Bronchial epithelial cell (primary cell): ENCODE data around the gene ZNF804B. TPM values are rescaled to one million over a fixed set of nuclear protein-coding genes. Genes with fewer than 3 reads are reported as not detected.

Experiments
- DNase-seq: peaks from one replicate; pipeline ENCODE4 v3.0.0-alpha.2; 2010; ENCODE audit warnings: low read depth
- FAIRE-seq: peaks from 2 replicates; lab custom pipeline; 2011; peaks lifted over from hg19 to GRCh38; lab: Jason Lieb, UNC
- H3K27me3 ChIP-seq: 2 replicates; pipeline ENCODE4 v1.5.1; 2011; ENCODE audit warnings: low read length; ENCODE audit not compliant: control insufficient read depth, insufficient read depth
- H3K36me3 ChIP-seq: 2 replicates; pipeline ENCODE4 v1.5.1; 2011; ENCODE audit warnings: low read length; ENCODE audit not compliant: control insufficient read depth, insufficient read depth
- H3K4me3 ChIP-seq: 2 replicates; pipeline ENCODE4 v1.5.1; 2011; ENCODE audit warnings: mild to moderate bottlenecking, low read depth, low read length, control low read depth
- total RNA-seq: library from RNA; depleted of rRNA; stranded (reverse); fragments of >200 nt; gene quantifications from 2 replicates; pipeline ENCODE4 v1.2.1, GENCODE V29; 2014
- TF ChIP-seq, protein P1 (sequence below): IDR thresholded peaks from 2 replicates; pipeline ENCODE4 v1.5.1; 2011; ENCODE audit warnings: mild to moderate bottlenecking, moderate library complexity, low read length, control low read depth, inconsistent platforms; ENCODE audit not compliant: insufficient read depth, severe bottlenecking

The ZNF804B gene
- total RNA-seq, 1 donor from 2014 or later, result not detected

- TF ChIP-seq, protein P1, sequence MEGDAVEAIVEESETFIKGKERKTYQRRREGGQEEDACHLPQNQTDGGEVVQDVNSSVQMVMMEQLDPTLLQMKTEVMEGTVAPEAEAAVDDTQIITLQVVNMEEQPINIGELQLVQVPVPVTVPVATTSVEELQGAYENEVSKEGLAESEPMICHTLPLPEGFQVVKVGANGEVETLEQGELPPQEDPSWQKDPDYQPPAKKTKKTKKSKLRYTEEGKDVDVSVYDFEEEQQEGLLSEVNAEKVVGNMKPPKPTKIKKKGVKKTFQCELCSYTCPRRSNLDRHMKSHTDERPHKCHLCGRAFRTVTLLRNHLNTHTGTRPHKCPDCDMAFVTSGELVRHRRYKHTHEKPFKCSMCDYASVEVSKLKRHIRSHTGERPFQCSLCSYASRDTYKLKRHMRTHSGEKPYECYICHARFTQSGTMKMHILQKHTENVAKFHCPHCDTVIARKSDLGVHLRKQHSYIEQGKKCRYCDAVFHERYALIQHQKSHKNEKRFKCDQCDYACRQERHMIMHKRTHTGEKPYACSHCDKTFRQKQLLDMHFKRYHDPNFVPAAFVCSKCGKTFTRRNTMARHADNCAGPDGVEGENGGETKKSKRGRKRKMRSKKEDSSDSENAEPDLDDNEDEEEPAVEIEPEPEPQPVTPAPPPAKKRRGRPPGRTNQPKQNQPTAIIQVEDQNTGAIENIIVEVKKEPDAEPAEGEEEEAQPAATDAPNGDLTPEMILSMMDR, result no peak
- Histone ChIP-seq H3K27me3 (peaks cover 17% of the 10 kb centered on the region), H3K36me3 (no peaks in the 10 kb centered on the region), H3K4me3 (no peak overlapping the region)
- no peak for DNase-seq
- FAIRE-seq, result no peak
These were observed 2.1 kb upstream of the ZNF804B start for GRCh38 chr7:88757371-88757770.

DNA sequence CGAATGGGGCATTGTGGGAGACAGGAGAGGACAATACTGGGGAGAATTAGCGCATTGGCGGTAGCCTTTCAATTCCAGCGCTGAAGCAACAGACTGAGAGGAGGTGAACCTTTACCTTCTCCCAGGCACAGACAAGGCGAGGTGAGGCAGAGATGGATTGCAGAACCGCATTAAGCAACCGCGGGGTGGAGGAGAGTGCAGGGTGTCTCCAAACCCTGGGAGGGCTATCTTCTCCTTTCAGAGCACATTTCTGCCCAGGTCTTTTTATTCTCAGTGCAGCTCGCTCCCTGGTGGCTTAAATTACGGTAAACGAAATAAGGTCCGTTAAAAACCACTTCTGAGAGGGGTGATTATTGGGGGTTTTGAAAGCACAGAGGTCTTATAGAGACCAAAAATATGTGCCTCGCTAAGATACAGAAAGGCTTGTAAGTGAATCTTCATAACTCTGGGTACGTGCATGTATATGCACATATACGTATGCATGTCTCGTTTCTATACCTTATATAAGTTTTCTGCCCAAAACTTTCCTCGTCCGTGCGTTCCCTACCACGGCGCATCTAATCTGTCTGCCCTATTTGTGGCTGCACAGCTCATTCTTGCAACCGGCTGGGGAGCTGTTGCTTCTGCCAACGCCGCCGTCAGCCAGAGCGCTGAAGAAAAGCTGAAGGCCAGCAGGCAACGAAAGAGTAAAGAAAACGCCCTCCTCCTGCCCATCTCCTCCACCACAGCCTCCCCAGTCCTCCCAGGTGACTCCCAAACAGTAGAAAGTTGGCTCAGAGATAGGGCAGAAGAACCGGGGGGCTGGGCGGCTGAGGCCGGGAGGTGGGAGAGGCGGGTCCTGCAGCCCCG, 895 bp upstream of the ZNF804B start:
- H3K36me3 ChIP-seq, result no peaks in the 10 kb centered on the region
- FAIRE-seq (no peak), DNase-seq (no peak)
- peaks cover 17% of the 10 kb centered on the region for H3K27me3 ChIP-seq
- TF ChIP-seq, protein P1, result no peak
- H3K4me3 ChIP-seq, result no peak overlapping the region

- Histone ChIP-seq H3K27me3 (peaks cover 17% of the 10 kb centered on the region), H3K36me3 (no peaks in the 10 kb centered on the region), H3K4me3 (no peak overlapping the region)
- TF ChIP-seq, protein P1, result no peak
- FAIRE-seq (no peak), DNase-seq (no peak)
These were observed 626 bp downstream of the ZNF804B start for GRCh38 chr7:88760136-88760515.

- H3K36me3 ChIP-seq, result no peaks in the 10 kb centered on the region
- DNase-seq (no peak), FAIRE-seq (no peak)
- H3K27me3 ChIP-seq, result peaks cover 17% of the 10 kb centered on the region
- TF ChIP-seq, protein P1, result no peak
- no peak overlapping the region for H3K4me3 ChIP-seq
These were observed 2.3 kb downstream of the ZNF804B start for GRCh38 chr7:88761779-88762178.

DNA sequence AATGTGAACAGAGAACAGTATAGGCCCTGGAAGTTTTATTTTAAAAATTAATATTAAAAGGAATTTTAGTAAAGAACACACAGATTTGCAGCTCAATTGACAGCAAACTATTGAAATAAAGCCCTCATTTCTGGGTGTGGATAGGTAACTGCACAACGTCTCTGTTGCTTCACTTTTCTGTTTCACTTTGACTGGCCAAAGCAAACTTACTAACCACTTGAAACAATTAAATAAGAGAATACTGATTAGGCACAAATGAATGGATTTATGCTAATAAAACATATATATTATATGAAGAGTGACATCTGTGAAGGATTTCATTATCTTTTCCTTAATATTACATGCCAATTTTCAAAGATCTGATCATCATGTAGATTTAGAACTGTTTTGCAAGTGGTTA, 11.9 kb downstream of the ZNF804B start:
- Histone ChIP-seq H3K4me3 (no peak overlapping the region), H3K27me3 (no peaks in the 10 kb centered on the region), H3K36me3 (no peaks in the 10 kb centered on the region)
- TF ChIP-seq, protein P1, result no peak
- no peak for FAIRE-seq
- DNase-seq, result no peak

GRCh38 chr7:88772776-88773175, 13.3 kb downstream of the ZNF804B start:
- Histone ChIP-seq H3K36me3 (no peaks in the 10 kb centered on the region), H3K27me3 (no peaks in the 10 kb centered on the region), H3K4me3 (no peak overlapping the region)
- TF ChIP-seq, protein P1, result no peak
- no peak for DNase-seq
- no peak for FAIRE-seq
